Measurements from ENCODE around the gene IMMP2L. TPM values are rescaled to one million over a fixed set of nuclear protein-coding genes. Genes with fewer than 3 reads are reported as not detected.
"Not testable (repeated sequence)": the region's sequence is repeated elsewhere in the genome, so short reads cannot be mapped to it uniquely, and the experiment has no call there.

IMMP2L gene
- total and polyA plus RNA-seq, 4 donors: 9.2 to 34.7 (median 11.1) TPM

DNA sequence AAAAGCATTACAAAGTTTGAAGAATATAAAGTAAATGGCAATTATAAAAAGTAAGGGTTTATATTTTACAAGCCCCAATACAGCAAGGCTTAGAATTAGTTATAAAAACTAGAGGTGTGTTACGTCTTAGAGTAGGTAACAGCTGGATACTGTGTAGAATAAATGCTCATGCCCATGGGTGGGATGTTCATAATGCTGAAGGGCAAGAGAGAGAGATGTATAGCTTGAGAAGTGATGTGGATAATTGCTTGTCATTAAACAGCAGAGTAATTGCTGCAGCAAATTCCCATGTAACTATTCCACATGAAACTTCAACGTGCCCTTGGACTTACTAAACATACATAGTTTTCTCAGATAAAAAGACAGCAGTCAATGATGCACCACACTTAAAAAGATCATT lies 233.8 kb downstream of the IMMP2L start:
- Histone ChIP-seq H3K27me3 (ENCODE audit: control insufficient read depth in 3 of 3, insufficient read depth in 3 of 3, low read length in 2 of 3) (no peaks in the 10 kb centered on the region), H3K4me1 (ENCODE audit: control insufficient read depth in 5 of 5, insufficient read depth in 5 of 5, low read length in 5 of 5) (no peaks in the 10 kb centered on the region), H3K27ac (ENCODE audit: low read depth in 1 of 2, low read length in 1 of 2) (no peak overlapping the region), H3K4me3 (no peak overlapping the region), H3K9ac (ENCODE audit: insufficient read depth in 1 of 2, low read length in 2 of 2) (no peak overlapping the region), H3K9me3 (ENCODE audit: control insufficient read depth in 4 of 4, insufficient read depth in 3 of 4, low read length in 3 of 4) (peaks cover 0 to 1% (median 0%) of the 10 kb centered on the region in 4 donors), H3K36me3 (ENCODE audit: control insufficient read depth in 4 of 4, insufficient read depth in 4 of 4, low read length in 4 of 4) (no peaks in the 10 kb centered on the region)
- 88 to 93% methylated on average over 2 of the region's 2 CpGs for WGBS, 2 donors
- DNase-seq (no peak), ATAC-seq (ENCODE audit: insufficient read depth, low FRiP score) (no peak)
- TF ChIP-seq, protein P1, sequence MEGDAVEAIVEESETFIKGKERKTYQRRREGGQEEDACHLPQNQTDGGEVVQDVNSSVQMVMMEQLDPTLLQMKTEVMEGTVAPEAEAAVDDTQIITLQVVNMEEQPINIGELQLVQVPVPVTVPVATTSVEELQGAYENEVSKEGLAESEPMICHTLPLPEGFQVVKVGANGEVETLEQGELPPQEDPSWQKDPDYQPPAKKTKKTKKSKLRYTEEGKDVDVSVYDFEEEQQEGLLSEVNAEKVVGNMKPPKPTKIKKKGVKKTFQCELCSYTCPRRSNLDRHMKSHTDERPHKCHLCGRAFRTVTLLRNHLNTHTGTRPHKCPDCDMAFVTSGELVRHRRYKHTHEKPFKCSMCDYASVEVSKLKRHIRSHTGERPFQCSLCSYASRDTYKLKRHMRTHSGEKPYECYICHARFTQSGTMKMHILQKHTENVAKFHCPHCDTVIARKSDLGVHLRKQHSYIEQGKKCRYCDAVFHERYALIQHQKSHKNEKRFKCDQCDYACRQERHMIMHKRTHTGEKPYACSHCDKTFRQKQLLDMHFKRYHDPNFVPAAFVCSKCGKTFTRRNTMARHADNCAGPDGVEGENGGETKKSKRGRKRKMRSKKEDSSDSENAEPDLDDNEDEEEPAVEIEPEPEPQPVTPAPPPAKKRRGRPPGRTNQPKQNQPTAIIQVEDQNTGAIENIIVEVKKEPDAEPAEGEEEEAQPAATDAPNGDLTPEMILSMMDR (IDR thresholded peaks at IDR 0.05; ENCODE audit: control extremely low read depth, extremely low read depth): no peak

DNA sequence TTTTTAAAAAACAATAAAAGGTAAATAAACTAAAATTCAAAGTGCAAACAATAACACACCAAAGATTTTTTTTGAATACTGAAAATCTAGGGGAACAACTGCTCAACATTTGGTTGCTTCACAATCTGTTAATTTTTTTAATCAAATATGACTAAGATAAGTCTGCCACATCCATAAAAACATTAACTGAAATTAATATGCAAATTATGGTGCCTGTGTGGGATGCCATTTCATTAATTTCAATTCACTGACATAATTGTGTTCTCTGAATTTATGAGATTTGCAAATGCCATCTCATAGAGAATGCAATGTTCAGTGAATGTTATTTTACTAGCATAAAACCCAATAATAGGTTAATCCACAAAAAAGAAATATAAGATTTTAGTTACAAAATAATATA lies 237.5 kb downstream of the IMMP2L start:
- Histone ChIP-seq H3K9ac (ENCODE audit: insufficient read depth in 1 of 2, low read length in 2 of 2) (no peak overlapping the region), H3K9me3 (ENCODE audit: control insufficient read depth in 4 of 4, insufficient read depth in 3 of 4, low read length in 3 of 4) (no peaks in the 10 kb centered on the region), H3K4me3 (no peak overlapping the region), H3K4me1 (ENCODE audit: control insufficient read depth in 5 of 5, insufficient read depth in 5 of 5, low read length in 5 of 5) (no peaks in the 10 kb centered on the region), H3K27ac (ENCODE audit: low read depth in 1 of 2, low read length in 1 of 2) (no peak overlapping the region), H3K36me3 (ENCODE audit: control insufficient read depth in 4 of 4, insufficient read depth in 4 of 4, low read length in 4 of 4) (no peaks in the 10 kb centered on the region), H3K27me3 (ENCODE audit: control insufficient read depth in 3 of 3, insufficient read depth in 3 of 3, low read length in 2 of 3) (no peaks in the 10 kb centered on the region)
- DNase-seq: no peak
- ATAC-seq (ENCODE audit: insufficient read depth, low FRiP score): no peak
- TF ChIP-seq, protein P1 (IDR thresholded peaks at IDR 0.05; ENCODE audit: control extremely low read depth, extremely low read depth): no peak

DNA sequence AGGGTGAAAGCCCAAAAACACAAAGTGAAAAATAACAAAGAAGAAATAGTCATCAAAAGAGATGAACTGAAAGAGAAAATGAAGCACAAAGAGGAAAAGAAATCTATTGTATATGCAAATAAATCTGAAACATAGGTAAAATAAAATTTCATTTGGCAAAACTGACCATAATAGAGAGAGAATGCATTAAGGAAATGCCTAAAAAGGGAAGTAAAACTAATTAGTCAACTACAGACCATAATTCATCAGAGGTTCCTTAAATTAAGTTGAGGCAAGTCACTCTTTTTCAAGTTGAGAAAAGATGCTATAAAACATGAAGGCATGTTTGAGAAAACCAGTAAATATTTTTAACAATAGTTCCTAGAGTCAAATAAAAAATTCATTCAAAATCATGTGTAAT lies 238.1 kb downstream of the IMMP2L start:
- no peak overlapping the region for H3K9ac ChIP-seq (ENCODE audit: insufficient read depth in 1 of 2, low read length in 2 of 2)
- TF ChIP-seq, protein P1 (IDR thresholded peaks at IDR 0.05; ENCODE audit: control extremely low read depth, extremely low read depth): no peak

DNA sequence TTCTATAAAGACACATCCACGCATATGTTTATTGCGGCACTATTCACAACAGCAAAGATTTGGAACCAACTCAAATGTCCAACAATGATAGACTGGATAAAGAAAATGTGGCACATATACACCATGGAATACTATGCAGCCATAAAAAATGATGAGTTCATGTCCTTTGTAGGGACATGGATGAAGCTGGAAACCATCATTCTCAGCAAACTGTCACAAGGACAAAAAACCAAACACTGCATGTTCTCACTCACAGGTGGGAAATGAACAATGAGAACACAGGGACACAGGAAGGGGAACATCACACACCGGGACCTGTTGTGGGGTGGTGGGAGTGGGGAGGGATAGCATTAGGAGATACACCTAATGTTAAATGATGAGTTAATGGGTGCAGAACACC lies 238.6 kb downstream of the IMMP2L start:
- not testable (repeated sequence) for H3K9ac ChIP-seq (ENCODE audit: insufficient read depth in 1 of 2, low read length in 2 of 2); ATAC-seq (ENCODE audit: insufficient read depth, low FRiP score); H3K9me3 ChIP-seq (ENCODE audit: control insufficient read depth in 4 of 4, insufficient read depth in 3 of 4, low read length in 3 of 4); H3K36me3 ChIP-seq (ENCODE audit: control insufficient read depth in 4 of 4, insufficient read depth in 4 of 4, low read length in 4 of 4); H3K4me3 ChIP-seq; DNase-seq; H3K4me1 ChIP-seq (ENCODE audit: control insufficient read depth in 5 of 5, insufficient read depth in 5 of 5, low read length in 5 of 5); H3K27ac ChIP-seq (ENCODE audit: low read depth in 1 of 2, low read length in 1 of 2); H3K27me3 ChIP-seq (ENCODE audit: control insufficient read depth in 3 of 3, insufficient read depth in 3 of 3, low read length in 2 of 3)
- 93 to 95% methylated on average over 3 of the region's 3 CpGs for WGBS, 2 donors

More for the DNA sequence above, 238.1 kb downstream of the IMMP2L start:
- no peaks in the 10 kb centered on the region for H3K4me1 ChIP-seq (ENCODE audit: control insufficient read depth in 5 of 5, insufficient read depth in 5 of 5, low read length in 5 of 5)
- H3K36me3 ChIP-seq (ENCODE audit: control insufficient read depth in 4 of 4, insufficient read depth in 4 of 4, low read length in 4 of 4): no peaks in the 10 kb centered on the region
- H3K4me3 ChIP-seq: no peak overlapping the region
- H3K27ac ChIP-seq (ENCODE audit: low read depth in 1 of 2, low read length in 1 of 2): no peak overlapping the region
- DNase-seq (no peak), ATAC-seq (ENCODE audit: insufficient read depth, low FRiP score) (no peak)
- no peaks in the 10 kb centered on the region for H3K27me3 ChIP-seq (ENCODE audit: control insufficient read depth in 3 of 3, insufficient read depth in 3 of 3, low read length in 2 of 3)
- no peaks in the 10 kb centered on the region for H3K9me3 ChIP-seq (ENCODE audit: control insufficient read depth in 4 of 4, insufficient read depth in 3 of 4, low read length in 3 of 4)

Data from lung (tissue), 12 donors.